ENCODE measurements around the gene KLHL29.
"Not testable (repeated sequence)": the region's sequence is repeated elsewhere in the genome, so short reads cannot be mapped to it uniquely, and the experiment has no call there.

The KLHL29 gene

GRCh38 chr2:23373666-23374065 lies 11.3 kb upstream of the KLHL29 start:
- no peak for DNase-seq

GRCh38 chr2:23375448-23375847 lies 9.5 kb upstream of the KLHL29 start:
- no peak for DNase-seq

GRCh38 chr2:23376075-23376474 lies 8.9 kb upstream of the KLHL29 start:
- DNase-seq: no peak

GRCh38 chr2:23376972-23377371 lies 8.0 kb upstream of the KLHL29 start:
- peak; percentile 49 for DNase-seq

GRCh38 chr2:23377771-23378170 lies 7.2 kb upstream of the KLHL29 start:
- no peak for DNase-seq

- no peak for DNase-seq
Measured at GRCh38 chr2:23378496-23378895, 6.5 kb upstream of the KLHL29 start.

- no peak for DNase-seq
Measured at GRCh38 chr2:23379220-23379695, 5.7 kb upstream of the KLHL29 start.

- DNase-seq: no peak
Measured at GRCh38 chr2:23380562-23381065, 4.4 kb upstream of the KLHL29 start.

GRCh38 chr2:23381084-23381483 lies 3.9 kb upstream of the KLHL29 start:
- peak; percentile 90 for DNase-seq

GRCh38 chr2:23381485-23381884 lies 3.5 kb upstream of the KLHL29 start:
- no peak for DNase-seq

GRCh38 chr2:23383100-23383499 lies 1.9 kb upstream of the KLHL29 start:
- DNase-seq: no peak

- peak; percentile 56 for DNase-seq
Measured at GRCh38 chr2:23385351-23385747, 370 bp downstream of the KLHL29 start.

- peak; percentile 30 for DNase-seq
Measured at GRCh38 chr2:23385748-23386338, 864 bp downstream of the KLHL29 start.

- DNase-seq: no peak
Measured at GRCh38 chr2:23386339-23387220, 1.6 kb downstream of the KLHL29 start.

GRCh38 chr2:23387221-23387550 lies 2.2 kb downstream of the KLHL29 start:
- no peak for DNase-seq

GRCh38 chr2:23387845-23388244 lies 2.9 kb downstream of the KLHL29 start:
- DNase-seq: no peak

GRCh38 chr2:23388294-23388693 lies 3.3 kb downstream of the KLHL29 start:
- DNase-seq: no peak

- no peak for DNase-seq
Measured at GRCh38 chr2:23388756-23389514, 4.0 kb downstream of the KLHL29 start.

GRCh38 chr2:23390152-23390551 lies 5.2 kb downstream of the KLHL29 start:
- peak; percentile 17 for DNase-seq

GRCh38 chr2:23391237-23391736 lies 6.3 kb downstream of the KLHL29 start:
- DNase-seq: not testable (repeated sequence)

- no peak for DNase-seq
Measured at GRCh38 chr2:23393722-23394121, 8.7 kb downstream of the KLHL29 start.

- no peak for DNase-seq
Measured at GRCh38 chr2:23394700-23395099, 9.7 kb downstream of the KLHL29 start.

- DNase-seq: no peak
Measured at GRCh38 chr2:23397478-23397877, 12.5 kb downstream of the KLHL29 start.

All from fibroblast of skin of right biceps (primary cell).